T-helper 1 cell treated with Interleukin-12 subunit alpha and Interleukin-12 subunit beta and Interleukin-4 antibody, amounts not matched to agents 30 μg/mL and 1 μg/mL, for 36 hours (primary cell): Measurements from ENCODE around the gene ABTB2.
A peak's percentile ranks its signal among the peaks of the same experiment; 100 is the strongest.
"Not testable (repeated sequence)": the region's sequence is repeated elsewhere in the genome, so short reads cannot be mapped to it uniquely, and the experiment has no call there.

Experiments
- H3K27ac Mint-ChIP-seq: one replicate; pipeline ENCODE4 v1.8.0; 2021; ENCODE audit warnings: mild to moderate bottlenecking, mixed read lengths
- H3K27me3 Mint-ChIP-seq: one replicate; pipeline ENCODE4 v1.8.0; 2021; ENCODE audit warnings: low read depth, mixed read lengths
- H3K36me3 Mint-ChIP-seq: one replicate; pipeline ENCODE4 v1.8.0; 2021; ENCODE audit warnings: low read depth, mixed read lengths
- H3K4me1 Mint-ChIP-seq: one replicate; pipeline ENCODE4 v1.8.0; 2021; ENCODE audit warnings: low read depth, mixed read lengths
- H3K4me3 Mint-ChIP-seq: one replicate; pipeline ENCODE4 v1.8.0; 2021; ENCODE audit warnings: mild to moderate bottlenecking, moderate library complexity, mixed read lengths
- H3K9me3 Mint-ChIP-seq: one replicate; pipeline ENCODE4 v1.8.0; 2021; ENCODE audit warnings: mixed read lengths

ABTB2 gene

GRCh38 chr11:34235591-34236071 lies 122.2 kb downstream of the ABTB2 start:
- peaks cover 1% of the 10 kb centered on the region for H3K36me3 Mint-ChIP-seq
- peaks cover 37% of the 10 kb centered on the region for H3K4me1 Mint-ChIP-seq
- peaks cover 17% of the 10 kb centered on the region for H3K27me3 Mint-ChIP-seq
- no peaks in the 10 kb centered on the region for H3K9me3 Mint-ChIP-seq
- no peak overlapping the region for H3K4me3 Mint-ChIP-seq
- peak overlapping the region; percentile 69 for H3K27ac Mint-ChIP-seq

GRCh38 chr11:34235189-34235588 lies 122.6 kb downstream of the ABTB2 start:
- H3K27ac Mint-ChIP-seq: peak overlapping the region; percentile 69
- H3K36me3 Mint-ChIP-seq: peaks cover 1% of the 10 kb centered on the region
- peak overlapping the region; percentile 39 for H3K4me3 Mint-ChIP-seq
- peaks cover 17% of the 10 kb centered on the region for H3K27me3 Mint-ChIP-seq
- H3K4me1 Mint-ChIP-seq: peaks cover 37% of the 10 kb centered on the region
- no peaks in the 10 kb centered on the region for H3K9me3 Mint-ChIP-seq

- Mint-ChIP-seq H3K4me1 (peaks cover 31% of the 10 kb centered on the region), H3K4me3 (peak overlapping the region; percentile 32), H3K27ac (peak overlapping the region; percentile 75)
These were observed 123.6 kb downstream of the ABTB2 start for GRCh38 chr11:34234086-34234740.

GRCh38 chr11:34233215-34233614 lies 124.6 kb downstream of the ABTB2 start:
- Mint-ChIP-seq H3K9me3 (no peaks in the 10 kb centered on the region), H3K4me1 (peaks cover 31% of the 10 kb centered on the region), H3K27me3 (peaks cover 15% of the 10 kb centered on the region), H3K36me3 (peaks cover 1% of the 10 kb centered on the region), H3K4me3 (no peak overlapping the region), H3K27ac (no peak overlapping the region)

More at GRCh38 chr11:34234086-34234740, 123.6 kb downstream of the ABTB2 start:
- Mint-ChIP-seq H3K27me3 (peaks cover 17% of the 10 kb centered on the region), H3K9me3 (no peaks in the 10 kb centered on the region), H3K36me3 (peaks cover 1% of the 10 kb centered on the region)

- H3K4me1 Mint-ChIP-seq: peaks cover 31% of the 10 kb centered on the region
- H3K27ac Mint-ChIP-seq: no peak overlapping the region
- H3K36me3 Mint-ChIP-seq: peaks cover 1% of the 10 kb centered on the region
- H3K27me3 Mint-ChIP-seq: peaks cover 11% of the 10 kb centered on the region
- H3K9me3 Mint-ChIP-seq: no peaks in the 10 kb centered on the region
- no peak overlapping the region for H3K4me3 Mint-ChIP-seq
These were observed 125.0 kb downstream of the ABTB2 start for GRCh38 chr11:34232807-34233206.

- H3K4me1 Mint-ChIP-seq: peaks cover 3% of the 10 kb centered on the region
- H3K9me3 Mint-ChIP-seq: no peaks in the 10 kb centered on the region
- H3K27me3 Mint-ChIP-seq: peaks cover 4% of the 10 kb centered on the region
- no peaks in the 10 kb centered on the region for H3K36me3 Mint-ChIP-seq
- no peak overlapping the region for H3K4me3 Mint-ChIP-seq
- no peak overlapping the region for H3K27ac Mint-ChIP-seq
These were observed 131.6 kb downstream of the ABTB2 start for GRCh38 chr11:34226210-34226609.

- no peak overlapping the region for H3K4me3 Mint-ChIP-seq
- H3K27me3 Mint-ChIP-seq: peaks cover 7% of the 10 kb centered on the region
- no peaks in the 10 kb centered on the region for H3K9me3 Mint-ChIP-seq
- peaks cover 3% of the 10 kb centered on the region for H3K4me1 Mint-ChIP-seq
- H3K27ac Mint-ChIP-seq: no peak overlapping the region
- no peaks in the 10 kb centered on the region for H3K36me3 Mint-ChIP-seq
These were observed 132.7 kb downstream of the ABTB2 start for GRCh38 chr11:34225091-34225490.

- Mint-ChIP-seq H3K4me1 (peaks cover 3% of the 10 kb centered on the region), H3K27me3 (peaks cover 7% of the 10 kb centered on the region), H3K27ac (no peak overlapping the region), H3K9me3 (no peaks in the 10 kb centered on the region), H3K36me3 (no peaks in the 10 kb centered on the region), H3K4me3 (no peak overlapping the region)
These were observed 133.3 kb downstream of the ABTB2 start for GRCh38 chr11:34224434-34224966.

GRCh38 chr11:34223907-34224306 lies 133.9 kb downstream of the ABTB2 start:
- Mint-ChIP-seq H3K4me3 (no peak overlapping the region), H3K4me1 (peaks cover 3% of the 10 kb centered on the region), H3K36me3 (no peaks in the 10 kb centered on the region), H3K9me3 (no peaks in the 10 kb centered on the region), H3K27ac (no peak overlapping the region), H3K27me3 (peaks cover 8% of the 10 kb centered on the region)

GRCh38 chr11:34223021-34223813 lies 134.6 kb downstream of the ABTB2 start:
- no peak overlapping the region for H3K4me3 Mint-ChIP-seq
- no peaks in the 10 kb centered on the region for H3K36me3 Mint-ChIP-seq
- H3K4me1 Mint-ChIP-seq: peaks cover 3% of the 10 kb centered on the region
- H3K9me3 Mint-ChIP-seq: no peaks in the 10 kb centered on the region
- peaks cover 10% of the 10 kb centered on the region for H3K27me3 Mint-ChIP-seq
- no peak overlapping the region for H3K27ac Mint-ChIP-seq

GRCh38 chr11:34222030-34222429 lies 135.8 kb downstream of the ABTB2 start:
- Mint-ChIP-seq H3K36me3 (no peaks in the 10 kb centered on the region), H3K9me3 (no peaks in the 10 kb centered on the region), H3K27ac (no peak overlapping the region), H3K4me1 (no peaks in the 10 kb centered on the region), H3K4me3 (no peak overlapping the region), H3K27me3 (peaks cover 10% of the 10 kb centered on the region)

GRCh38 chr11:34219941-34220370 lies 137.9 kb downstream of the ABTB2 start:
- Mint-ChIP-seq H3K4me3 (no peak overlapping the region), H3K27ac (no peak overlapping the region), H3K9me3 (no peaks in the 10 kb centered on the region), H3K4me1 (peaks cover 3% of the 10 kb centered on the region), H3K36me3 (no peaks in the 10 kb centered on the region), H3K27me3 (peaks cover 10% of the 10 kb centered on the region)

GRCh38 chr11:34219279-34219678 lies 138.5 kb downstream of the ABTB2 start:
- no peaks in the 10 kb centered on the region for H3K9me3 Mint-ChIP-seq
- H3K36me3 Mint-ChIP-seq: no peaks in the 10 kb centered on the region
- H3K27ac Mint-ChIP-seq: no peak overlapping the region
- no peak overlapping the region for H3K4me3 Mint-ChIP-seq
- peaks cover 8% of the 10 kb centered on the region for H3K27me3 Mint-ChIP-seq
- peaks cover 4% of the 10 kb centered on the region for H3K4me1 Mint-ChIP-seq

GRCh38 chr11:34218756-34219155 lies 139.1 kb downstream of the ABTB2 start:
- H3K9me3 Mint-ChIP-seq, H3K36me3 Mint-ChIP-seq, H3K27me3 Mint-ChIP-seq, H3K27ac Mint-ChIP-seq, H3K4me3 Mint-ChIP-seq, H3K4me1 Mint-ChIP-seq: not testable (repeated sequence)

- Mint-ChIP-seq H3K27ac (no peak overlapping the region), H3K4me3 (no peak overlapping the region), H3K27me3 (peaks cover 7% of the 10 kb centered on the region), H3K4me1 (peaks cover 8% of the 10 kb centered on the region), H3K9me3 (no peaks in the 10 kb centered on the region), H3K36me3 (no peaks in the 10 kb centered on the region)
These were observed 139.7 kb downstream of the ABTB2 start for GRCh38 chr11:34218067-34218466.
